ENCODE data around the gene ASF1A. TPM values are rescaled to one million over a fixed set of nuclear protein-coding genes. Genes with fewer than 3 reads are reported as not detected.

ASF1A gene
- total RNA-seq, 1 experiment from 2014 or later: 34.4 TPM

- H2BK15ac ChIP-seq (ENCODE audit: low read depth, low read length): no peak overlapping the region
- no peak overlapping the region for H2BK12ac ChIP-seq (ENCODE audit: insufficient read length, low read depth, low read length)
- no peak overlapping the region for H4K8ac ChIP-seq (replicated peaks; ENCODE audit: insufficient read length, low read depth, low read length)
- no peaks in the 10 kb centered on the region for H3K79me2 ChIP-seq (ENCODE audit: insufficient read depth, low read length)
- H2BK120ac ChIP-seq (ENCODE audit: low read depth, low read length, poor library complexity, severe bottlenecking): no peak overlapping the region
- no peak overlapping the region for H2BK20ac ChIP-seq (ENCODE audit: low read depth, low read length, poor library complexity, severe bottlenecking)
- no peaks in the 10 kb centered on the region for H3K9me3 ChIP-seq (ENCODE audit: control insufficient read depth, low read depth, low read length)
- no peaks in the 10 kb centered on the region for H3K27me3 ChIP-seq (ENCODE audit: insufficient read depth, low read length)
- no peak overlapping the region for H3K14ac ChIP-seq (ENCODE audit: insufficient read depth, low read length)
- no peak for TF ChIP-seq CTCF (conservative IDR thresholded peaks at IDR 0.05)
- no peak overlapping the region for H4K91ac ChIP-seq (ENCODE audit: insufficient read length, low read depth, low read length)
- H3K79me1 ChIP-seq (ENCODE audit: insufficient read depth, low read depth, low read length, poor library complexity, severe bottlenecking): no peaks in the 10 kb centered on the region
- H3K18ac ChIP-seq (ENCODE audit: insufficient read length, low read depth, low read length): no peak overlapping the region
- H3T11ph ChIP-seq (ENCODE audit: low read length): no peak overlapping the region
- H3K4ac ChIP-seq (ENCODE audit: low read depth, low read length): no peak overlapping the region
- no peak overlapping the region for H2AFZ ChIP-seq (ENCODE audit: low read length)
- H3K23ac ChIP-seq (ENCODE audit: insufficient read length, low read depth, low read length): no peak overlapping the region
- H3K4me1 ChIP-seq (ENCODE audit: insufficient read depth, low read length): no peaks in the 10 kb centered on the region; the same call in 1 of the 2 replicates
- H3K9ac ChIP-seq (ENCODE audit: extremely low read depth, insufficient read length, low read length): no peak overlapping the region
- no peak overlapping the region for H4K5ac ChIP-seq (ENCODE audit: insufficient read length, low read depth, low read length)
- H3K4me2 ChIP-seq (ENCODE audit: insufficient read depth, insufficient read length, low read length): no peak overlapping the region
- no peak overlapping the region for H3K27ac Mint-ChIP-seq
- no peaks in the 10 kb centered on the region for H3K23me2 ChIP-seq (ENCODE audit: insufficient read length, low read depth, low read length, poor library complexity, severe bottlenecking)
- no peak overlapping the region for H2BK5ac ChIP-seq (ENCODE audit: insufficient read length, low read length)
- H2AK5ac ChIP-seq (ENCODE audit: insufficient read length, low read length): no peak overlapping the region
- WGBS (ENCODE audit: extremely low coverage, insufficient read length, low lambda C conversion rate): no CpG with 5 or more reads among the region's 4 CpGs
- no peaks in the 10 kb centered on the region for H3K27me3 Mint-ChIP-seq (ENCODE audit: low read depth)
- H4K20me1 ChIP-seq (ENCODE audit: control insufficient read depth, insufficient read depth, insufficient read length): no peaks in the 10 kb centered on the region
- no peak for DNase-seq
- no peaks in the 10 kb centered on the region for H3K36me3 Mint-ChIP-seq (ENCODE audit: insufficient read depth in 1 of 3, low read depth in 3 of 3)
- H3K4me1 Mint-ChIP-seq: peaks cover 5 to 10% of the 10 kb centered on the region in 2 experiments; a peak in 3 of 4 replicates
- H3K9me3 Mint-ChIP-seq: no peaks in the 10 kb centered on the region
- no peak overlapping the region for H3K27ac ChIP-seq (ENCODE audit: insufficient read length, low read depth, low read length)
- no peak overlapping the region for H3K4me3 Mint-ChIP-seq
- no peak overlapping the region for H3K56ac ChIP-seq (ENCODE audit: insufficient read length, low read depth, low read length)
These were observed 37.7 kb upstream of the ASF1A start for GRCh38 chr6:118856301-118856700.
